ENCODE data around the gene LIG1. TPM values are rescaled to one million over a fixed set of nuclear protein-coding genes. Genes with fewer than 3 reads are reported as not detected.

Gene LIG1
- total RNA-seq, 3 donors from 2014 or later = 77.5 to 103 (median 102) TPM

- Mint-ChIP-seq H3K36me3 (ENCODE audit: insufficient read depth) (peaks cover 8% of the 10 kb centered on the region), H3K4me3 (no peak overlapping the region), H3K4me1 (ENCODE audit: low read depth) (no peaks in the 10 kb centered on the region), H3K9me3 (no peaks in the 10 kb centered on the region), H3K27me3 (ENCODE audit: low read depth) (no peaks in the 10 kb centered on the region)
- DNase-seq (no peak), ATAC-seq (no peak)
Measured at GRCh38 chr19:48192750-48193149, 22.6 kb upstream of the LIG1 start.

- Mint-ChIP-seq H3K36me3 (ENCODE audit: insufficient read depth) (peaks cover 9% of the 10 kb centered on the region), H3K9me3 (no peaks in the 10 kb centered on the region), H3K4me3 (no peak overlapping the region), H3K27me3 (ENCODE audit: low read depth) (no peaks in the 10 kb centered on the region), H3K4me1 (ENCODE audit: low read depth) (no peaks in the 10 kb centered on the region)
- ATAC-seq (no peak), DNase-seq (no peak)
Measured at GRCh38 chr19:48190885-48191284, 20.7 kb upstream of the LIG1 start.

GRCh38 chr19:48190288-48190884 lies 20.2 kb upstream of the LIG1 start:
- Mint-ChIP-seq H3K27me3 (ENCODE audit: low read depth) (no peaks in the 10 kb centered on the region), H3K4me3 (no peak overlapping the region), H3K4me1 (ENCODE audit: low read depth) (no peaks in the 10 kb centered on the region), H3K9me3 (no peaks in the 10 kb centered on the region), H3K36me3 (ENCODE audit: insufficient read depth) (peaks cover 9% of the 10 kb centered on the region)
- ATAC-seq = peak; percentile 58 to 89
- peak; percentile 66 for DNase-seq

GRCh38 chr19:48186541-48186991 lies 16.4 kb upstream of the LIG1 start:
- Mint-ChIP-seq H3K36me3 (ENCODE audit: insufficient read depth) (peaks cover 15% of the 10 kb centered on the region), H3K4me1 (ENCODE audit: low read depth) (no peaks in the 10 kb centered on the region), H3K4me3 (no peak overlapping the region), H3K9me3 (peaks cover 3% of the 10 kb centered on the region), H3K27me3 (ENCODE audit: low read depth) (no peaks in the 10 kb centered on the region)
- ATAC-seq (no peak), DNase-seq (no peak)

GRCh38 chr19:48186015-48186414 lies 15.9 kb upstream of the LIG1 start:
- Mint-ChIP-seq H3K4me3 (no peak overlapping the region), H3K27me3 (ENCODE audit: low read depth) (no peaks in the 10 kb centered on the region), H3K4me1 (ENCODE audit: low read depth) (no peaks in the 10 kb centered on the region), H3K9me3 (peaks cover 8% of the 10 kb centered on the region), H3K36me3 (ENCODE audit: insufficient read depth) (peaks cover 20% of the 10 kb centered on the region)
- DNase-seq (no peak), ATAC-seq (no peak)

- H3K4me3 Mint-ChIP-seq = no peak overlapping the region
- no peak for DNase-seq
- H3K9me3 Mint-ChIP-seq = peaks cover 8% of the 10 kb centered on the region
- ATAC-seq = no peak
- no peaks in the 10 kb centered on the region for H3K4me1 Mint-ChIP-seq (ENCODE audit: low read depth)
- peaks cover 16% of the 10 kb centered on the region for H3K36me3 Mint-ChIP-seq (ENCODE audit: insufficient read depth)
- no peaks in the 10 kb centered on the region for H3K27me3 Mint-ChIP-seq (ENCODE audit: low read depth)
Measured at GRCh38 chr19:48183356-48183755, 13.2 kb upstream of the LIG1 start.

GRCh38 chr19:48182434-48182833 lies 12.3 kb upstream of the LIG1 start:
- DNase-seq (no peak), ATAC-seq (no peak)
- peaks cover 8% of the 10 kb centered on the region for H3K9me3 Mint-ChIP-seq
- no peaks in the 10 kb centered on the region for H3K4me1 Mint-ChIP-seq (ENCODE audit: low read depth)
- no peak overlapping the region for H3K4me3 Mint-ChIP-seq
- H3K27me3 Mint-ChIP-seq (ENCODE audit: low read depth) = no peaks in the 10 kb centered on the region
- peaks cover 13% of the 10 kb centered on the region for H3K36me3 Mint-ChIP-seq (ENCODE audit: insufficient read depth)

GRCh38 chr19:48181505-48181904 lies 11.4 kb upstream of the LIG1 start:
- no peaks in the 10 kb centered on the region for H3K27me3 Mint-ChIP-seq (ENCODE audit: low read depth)
- H3K4me1 Mint-ChIP-seq (ENCODE audit: low read depth) = no peaks in the 10 kb centered on the region
- H3K4me3 Mint-ChIP-seq = no peak overlapping the region
- peaks cover 8% of the 10 kb centered on the region for H3K9me3 Mint-ChIP-seq
- peaks cover 18% of the 10 kb centered on the region for H3K36me3 Mint-ChIP-seq (ENCODE audit: insufficient read depth)
- ATAC-seq (no peak), DNase-seq (no peak)

GRCh38 chr19:48176226-48176625 lies 6.1 kb upstream of the LIG1 start:
- DNase-seq = no peak
- no peaks in the 10 kb centered on the region for H3K27me3 Mint-ChIP-seq (ENCODE audit: low read depth)
- peaks cover 2% of the 10 kb centered on the region for H3K9me3 Mint-ChIP-seq
- H3K4me3 Mint-ChIP-seq = no peak overlapping the region
- peaks cover 5% of the 10 kb centered on the region for H3K4me1 Mint-ChIP-seq (ENCODE audit: low read depth)
- H3K36me3 Mint-ChIP-seq (ENCODE audit: insufficient read depth) = peaks cover 12% of the 10 kb centered on the region
- ATAC-seq = no peak

GRCh38 chr19:48175578-48175977 lies 5.4 kb upstream of the LIG1 start:
- DNase-seq = no peak
- peaks cover 10% of the 10 kb centered on the region for H3K4me1 Mint-ChIP-seq (ENCODE audit: low read depth)
- peaks cover 11% of the 10 kb centered on the region for H3K36me3 Mint-ChIP-seq (ENCODE audit: insufficient read depth)
- ATAC-seq = no peak
- H3K4me3 Mint-ChIP-seq = no peak overlapping the region
- no peaks in the 10 kb centered on the region for H3K27me3 Mint-ChIP-seq (ENCODE audit: low read depth)
- no peaks in the 10 kb centered on the region for H3K9me3 Mint-ChIP-seq

- DNase-seq (no peak), ATAC-seq (no peak)
- Mint-ChIP-seq H3K36me3 (ENCODE audit: insufficient read depth) (peaks cover 11% of the 10 kb centered on the region), H3K4me1 (ENCODE audit: low read depth) (peaks cover 10% of the 10 kb centered on the region), H3K4me3 (no peak overlapping the region), H3K9me3 (no peaks in the 10 kb centered on the region), H3K27me3 (ENCODE audit: low read depth) (no peaks in the 10 kb centered on the region)
Measured at GRCh38 chr19:48174445-48175030, 4.4 kb upstream of the LIG1 start.

- H3K4me1 Mint-ChIP-seq (ENCODE audit: low read depth) = peaks cover 22% of the 10 kb centered on the region
- ATAC-seq (no peak), DNase-seq (no peak)
- peaks cover 6% of the 10 kb centered on the region for H3K36me3 Mint-ChIP-seq (ENCODE audit: insufficient read depth)
- peak overlapping the region; percentile 92 for H3K4me3 Mint-ChIP-seq
- H3K9me3 Mint-ChIP-seq = no peaks in the 10 kb centered on the region
- H3K27me3 Mint-ChIP-seq (ENCODE audit: low read depth) = no peaks in the 10 kb centered on the region
Measured at GRCh38 chr19:48171710-48172109, 1.6 kb upstream of the LIG1 start.

- ATAC-seq (peak; percentile 4), DNase-seq (no peak)
- no peaks in the 10 kb centered on the region for H3K9me3 Mint-ChIP-seq
- peaks cover 22% of the 10 kb centered on the region for H3K4me1 Mint-ChIP-seq (ENCODE audit: low read depth)
- H3K27me3 Mint-ChIP-seq (ENCODE audit: low read depth) = no peaks in the 10 kb centered on the region
- peak overlapping the region; percentile 92 for H3K4me3 Mint-ChIP-seq
- H3K36me3 Mint-ChIP-seq (ENCODE audit: insufficient read depth) = peaks cover 4% of the 10 kb centered on the region
Measured at GRCh38 chr19:48170817-48171347, 738 bp upstream of the LIG1 start.

- DNase-seq (peak; percentile 95), ATAC-seq (peak; percentile 33 to 42)
- Mint-ChIP-seq H3K4me3 (peak overlapping the region; percentile 92), H3K36me3 (ENCODE audit: insufficient read depth) (peaks cover 9% of the 10 kb centered on the region), H3K27me3 (ENCODE audit: low read depth) (no peaks in the 10 kb centered on the region), H3K4me1 (ENCODE audit: low read depth) (peaks cover 22% of the 10 kb centered on the region), H3K9me3 (no peaks in the 10 kb centered on the region)
Measured at GRCh38 chr19:48169578-48169938, 586 bp downstream of the LIG1 start.

- Mint-ChIP-seq H3K4me1 (ENCODE audit: low read depth) (peaks cover 22% of the 10 kb centered on the region), H3K36me3 (ENCODE audit: insufficient read depth) (peaks cover 13% of the 10 kb centered on the region), H3K9me3 (no peaks in the 10 kb centered on the region), H3K4me3 (peak overlapping the region; percentile 92), H3K27me3 (ENCODE audit: low read depth) (no peaks in the 10 kb centered on the region)
- DNase-seq (no peak), ATAC-seq (no peak)
Measured at GRCh38 chr19:48168689-48169088, 1.5 kb downstream of the LIG1 start.

Data from activated T-cell treated with anti-CD3 and anti-CD28 coated beads, Interleukin-2, amount 50 U/mL, for 4 hours (primary cell).